HG03139 (cell line): ENCODE data around the gene RETREG1.
"Not testable (repeated sequence)": the region's sequence is repeated elsewhere in the genome, so short reads cannot be mapped to it uniquely, and the experiment has no call there.

Source experiments
- ATAC-seq: cut with Tn5 transposase; IDR thresholded peaks from one replicate; pipeline ENCODE4 v1.9.1; 2021; ENCODE audit not compliant: unreplicated experiment

The RETREG1 gene

GRCh38 chr5:16616536-16617273, at the start of gene RETREG1:
Gene RETREG1, minus strand, starts transcription at chr5:16616997. Its CDS starts 26 bp downstream, at chr5:16616971.
- peak; percentile 50 for ATAC-seq

GRCh38 chr5:16666130-16666882, 49.5 kb upstream of the RETREG1 start:
- no peak for ATAC-seq

- no peak for ATAC-seq
Observed at GRCh38 chr5:16665601-16666000, 48.8 kb upstream of the RETREG1 start.

GRCh38 chr5:16664368-16664767, 47.6 kb upstream of the RETREG1 start:
- ATAC-seq: no peak

- ATAC-seq: no peak
Observed at GRCh38 chr5:16663840-16664239, 47.0 kb upstream of the RETREG1 start.

- ATAC-seq: no peak
Observed at GRCh38 chr5:16661713-16662112, 44.9 kb upstream of the RETREG1 start.

- ATAC-seq: no peak
Observed at GRCh38 chr5:16660982-16661381, 44.2 kb upstream of the RETREG1 start.

- ATAC-seq: no peak
Observed at GRCh38 chr5:16659536-16659935, 42.7 kb upstream of the RETREG1 start.

GRCh38 chr5:16656561-16657191, 39.9 kb upstream of the RETREG1 start:
- no peak for ATAC-seq

- no peak for ATAC-seq
Observed at GRCh38 chr5:16654647-16655334, 38.0 kb upstream of the RETREG1 start.

- ATAC-seq: not testable (repeated sequence)
Observed at GRCh38 chr5:16648739-16649138, 31.9 kb upstream of the RETREG1 start.

- no peak for ATAC-seq
Observed at GRCh38 chr5:16644301-16644889, 27.6 kb upstream of the RETREG1 start.

- no peak for ATAC-seq
Observed at GRCh38 chr5:16642867-16643266, 26.1 kb upstream of the RETREG1 start.

- no peak for ATAC-seq
Observed at GRCh38 chr5:16639206-16639605, 22.4 kb upstream of the RETREG1 start.

GRCh38 chr5:16628376-16628775, 11.6 kb upstream of the RETREG1 start:
- no peak for ATAC-seq

- ATAC-seq: peak; percentile 69
Observed at GRCh38 chr5:16626696-16627264, 10.0 kb upstream of the RETREG1 start.

GRCh38 chr5:16625096-16625495, 8.3 kb upstream of the RETREG1 start:
- no peak for ATAC-seq

GRCh38 chr5:16619136-16619535, 2.3 kb upstream of the RETREG1 start:
- ATAC-seq: peak; percentile 32

- no peak for ATAC-seq
Observed at GRCh38 chr5:16618138-16618897, 1.5 kb upstream of the RETREG1 start.
